ENCODE data around the gene BEGAIN.

DNA sequence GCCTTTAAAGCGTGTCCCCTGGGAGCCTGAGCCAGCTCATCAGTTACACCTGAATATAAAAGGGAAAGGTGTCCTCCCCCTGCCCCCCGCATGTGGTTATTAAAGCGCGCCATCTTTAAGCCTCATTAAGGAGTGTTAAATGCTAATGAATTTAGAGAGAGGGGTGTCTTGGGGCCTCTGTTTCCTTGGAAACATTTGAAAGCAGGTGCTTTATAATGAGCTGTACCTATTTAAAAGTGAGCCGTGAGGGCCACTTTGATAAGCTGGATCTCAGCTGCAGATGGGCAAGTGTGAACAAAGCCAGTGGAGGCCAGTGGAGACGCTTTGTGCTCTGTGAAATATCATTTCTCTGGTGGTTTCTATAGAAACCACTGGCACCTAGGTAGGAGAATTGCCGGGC lies 84.0 kb downstream of the BEGAIN start:
- TF ChIP-seq, protein P1, sequence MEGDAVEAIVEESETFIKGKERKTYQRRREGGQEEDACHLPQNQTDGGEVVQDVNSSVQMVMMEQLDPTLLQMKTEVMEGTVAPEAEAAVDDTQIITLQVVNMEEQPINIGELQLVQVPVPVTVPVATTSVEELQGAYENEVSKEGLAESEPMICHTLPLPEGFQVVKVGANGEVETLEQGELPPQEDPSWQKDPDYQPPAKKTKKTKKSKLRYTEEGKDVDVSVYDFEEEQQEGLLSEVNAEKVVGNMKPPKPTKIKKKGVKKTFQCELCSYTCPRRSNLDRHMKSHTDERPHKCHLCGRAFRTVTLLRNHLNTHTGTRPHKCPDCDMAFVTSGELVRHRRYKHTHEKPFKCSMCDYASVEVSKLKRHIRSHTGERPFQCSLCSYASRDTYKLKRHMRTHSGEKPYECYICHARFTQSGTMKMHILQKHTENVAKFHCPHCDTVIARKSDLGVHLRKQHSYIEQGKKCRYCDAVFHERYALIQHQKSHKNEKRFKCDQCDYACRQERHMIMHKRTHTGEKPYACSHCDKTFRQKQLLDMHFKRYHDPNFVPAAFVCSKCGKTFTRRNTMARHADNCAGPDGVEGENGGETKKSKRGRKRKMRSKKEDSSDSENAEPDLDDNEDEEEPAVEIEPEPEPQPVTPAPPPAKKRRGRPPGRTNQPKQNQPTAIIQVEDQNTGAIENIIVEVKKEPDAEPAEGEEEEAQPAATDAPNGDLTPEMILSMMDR (IDR thresholded peaks at IDR 0.05): no peak
- TF ChIP-seq POLR2A (IDR thresholded peaks at IDR 0.05): no peak

Measured in suprapubic skin (tissue), 3 donors.